SIG-M5 (cell line): Measurements from ENCODE around the gene LIPG.

ENCODE experiments used
- DNase-seq: peaks from one replicate; lab custom pipeline; 2025; lab: John Stamatoyannopoulos, UW

LIPG gene

DNA sequence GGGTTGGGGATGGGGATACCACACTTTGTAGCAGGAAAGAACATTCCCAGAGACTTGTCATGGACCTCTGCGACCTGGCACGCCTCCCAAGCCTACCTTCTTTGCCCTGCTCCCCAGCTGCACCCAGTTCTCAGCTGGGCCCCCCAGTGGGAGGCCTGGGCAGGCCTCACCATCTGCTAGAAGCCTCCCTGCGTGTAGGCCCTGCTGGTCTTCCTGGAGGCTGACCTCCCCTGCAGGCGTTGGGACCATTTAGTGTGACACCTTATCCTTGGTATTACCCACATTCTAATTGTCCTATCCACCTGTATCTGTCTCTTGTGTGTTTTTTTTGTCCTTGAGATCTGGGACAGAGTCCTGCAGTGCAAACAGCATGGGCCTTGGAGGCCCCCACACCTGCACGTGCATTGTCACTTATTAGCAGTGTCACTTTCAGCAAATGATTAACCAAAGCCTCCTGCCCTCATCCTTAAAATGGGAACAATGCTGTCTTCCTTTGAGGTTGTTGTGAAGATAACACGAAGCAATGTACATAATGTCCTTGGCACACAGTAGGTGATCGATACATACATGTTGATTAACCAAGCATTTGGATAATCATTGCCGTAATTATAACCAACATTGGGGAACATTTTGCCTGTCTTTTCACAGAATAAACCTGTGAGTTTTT is 77.2 kb downstream of the LIPG start:
- DNase-seq, result no peak

- DNase-seq, result no peak
These were observed 78.0 kb downstream of the LIPG start for GRCh38 chr18:49639643-49640391.

- DNase-seq, result no peak
These were observed 78.9 kb downstream of the LIPG start for GRCh38 chr18:49640741-49641140.

DNA sequence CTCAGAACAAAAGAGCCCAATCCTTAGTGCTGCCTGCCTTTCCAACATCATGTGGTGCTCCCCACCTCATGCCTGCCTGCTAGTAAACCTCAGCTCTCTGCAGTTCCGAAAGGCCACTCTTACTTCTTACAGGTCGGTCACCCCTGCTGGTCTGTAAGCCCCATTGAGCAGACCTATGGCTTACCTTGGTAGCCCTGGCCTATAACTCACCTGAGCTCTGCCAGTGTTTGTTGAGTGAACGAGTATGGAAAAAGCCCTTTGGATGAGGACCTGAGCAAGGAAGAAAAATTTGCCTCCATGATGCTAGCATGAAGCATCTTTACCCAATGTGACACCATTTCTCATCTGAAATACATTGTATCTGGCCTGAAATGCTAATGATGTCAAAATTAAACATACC is 83.3 kb downstream of the LIPG start:
- DNase-seq, result no peak

GRCh38 chr18:49645841-49646351 is 84.0 kb downstream of the LIPG start:
- DNase-seq, result no peak

DNA sequence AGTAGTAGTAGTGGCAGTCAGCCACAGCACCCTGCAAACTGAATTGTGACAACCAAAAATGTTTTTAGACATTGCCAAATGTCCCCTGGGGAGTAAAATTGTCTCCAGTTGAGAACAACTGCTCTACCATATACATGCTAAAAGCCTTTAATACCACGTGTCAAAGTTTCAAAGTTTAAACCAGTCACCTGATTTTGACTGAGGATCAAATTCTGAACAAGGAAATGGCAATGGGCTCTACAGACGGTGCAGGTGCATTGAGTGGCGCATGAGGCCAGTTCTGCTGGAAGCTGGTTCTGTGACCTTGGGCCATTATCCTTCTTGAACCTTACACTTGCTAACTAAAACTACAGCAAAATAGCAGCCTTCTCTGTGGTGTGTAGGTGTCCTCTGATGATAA is 85.0 kb downstream of the LIPG start:
- DNase-seq, result no peak

- DNase-seq, result no peak
These were observed 85.8 kb downstream of the LIPG start for GRCh38 chr18:49647496-49648168.

GRCh38 chr18:49648326-49648725 is 86.5 kb downstream of the LIPG start:
- no peak for DNase-seq
